ENCODE data around the gene PFDN1. TPM values are rescaled to one million over a fixed set of nuclear protein-coding genes. Genes with fewer than 3 reads are reported as not detected.

Gene PFDN1
- total RNA-seq, 1 experiment from 2014 or later: 71.9 TPM

- H3K9me3 Mint-ChIP-seq (ENCODE audit: low read depth, unreplicated experiment): no peaks in the 10 kb centered on the region
- H3K4me1 Mint-ChIP-seq (ENCODE audit: low read depth, unreplicated experiment): peaks cover 18% of the 10 kb centered on the region
- no peaks in the 10 kb centered on the region for H3K27me3 Mint-ChIP-seq (ENCODE audit: unreplicated experiment)
- peak overlapping the region; percentile 11 for H3K4me3 Mint-ChIP-seq (ENCODE audit: low read depth, unreplicated experiment)
- no TSS peak for BruUV-seq (replicated peaks)
- TF ChIP-seq, protein P1, sequence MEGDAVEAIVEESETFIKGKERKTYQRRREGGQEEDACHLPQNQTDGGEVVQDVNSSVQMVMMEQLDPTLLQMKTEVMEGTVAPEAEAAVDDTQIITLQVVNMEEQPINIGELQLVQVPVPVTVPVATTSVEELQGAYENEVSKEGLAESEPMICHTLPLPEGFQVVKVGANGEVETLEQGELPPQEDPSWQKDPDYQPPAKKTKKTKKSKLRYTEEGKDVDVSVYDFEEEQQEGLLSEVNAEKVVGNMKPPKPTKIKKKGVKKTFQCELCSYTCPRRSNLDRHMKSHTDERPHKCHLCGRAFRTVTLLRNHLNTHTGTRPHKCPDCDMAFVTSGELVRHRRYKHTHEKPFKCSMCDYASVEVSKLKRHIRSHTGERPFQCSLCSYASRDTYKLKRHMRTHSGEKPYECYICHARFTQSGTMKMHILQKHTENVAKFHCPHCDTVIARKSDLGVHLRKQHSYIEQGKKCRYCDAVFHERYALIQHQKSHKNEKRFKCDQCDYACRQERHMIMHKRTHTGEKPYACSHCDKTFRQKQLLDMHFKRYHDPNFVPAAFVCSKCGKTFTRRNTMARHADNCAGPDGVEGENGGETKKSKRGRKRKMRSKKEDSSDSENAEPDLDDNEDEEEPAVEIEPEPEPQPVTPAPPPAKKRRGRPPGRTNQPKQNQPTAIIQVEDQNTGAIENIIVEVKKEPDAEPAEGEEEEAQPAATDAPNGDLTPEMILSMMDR (IDR thresholded peaks at IDR 0.05; ENCODE audit: unreplicated experiment): no peak
- H3K27ac Mint-ChIP-seq (ENCODE audit: unreplicated experiment): peak overlapping the region; percentile 95
- H3K36me3 Mint-ChIP-seq (ENCODE audit: insufficient read depth, unreplicated experiment): peaks cover 47% of the 10 kb centered on the region
- CTCF ChIA-PET: interaction anchor here (0.6 to 3.3 kb wide), 5 partner anchors 14 to 593 kb away, joined by 3 to 10 read pairs (median 5); partner anchors contain the start of gene HBEGF
- intact Hi-C loops (cut with micrococcal nuclease; ENCODE audit: unreplicated experiment): no loop called here
- DNase-seq: no peak
These were observed 44.9 kb downstream of the PFDN1 start for GRCh38 chr5:140258016-140258415.

- Mint-ChIP-seq H3K4me1 (ENCODE audit: low read depth, unreplicated experiment) (peaks cover 21% of the 10 kb centered on the region), H3K4me3 (ENCODE audit: low read depth, unreplicated experiment) (no peak overlapping the region), H3K27me3 (ENCODE audit: unreplicated experiment) (no peaks in the 10 kb centered on the region), H3K36me3 (ENCODE audit: insufficient read depth, unreplicated experiment) (peaks cover 50% of the 10 kb centered on the region), H3K9me3 (ENCODE audit: low read depth, unreplicated experiment) (no peaks in the 10 kb centered on the region), H3K27ac (ENCODE audit: unreplicated experiment) (no peak overlapping the region)
- intact Hi-C loops (cut with micrococcal nuclease; ENCODE audit: unreplicated experiment): no loop called here
- TF ChIP-seq, protein P1 (IDR thresholded peaks at IDR 0.05; ENCODE audit: unreplicated experiment): no peak
- no TSS peak for BruUV-seq (replicated peaks)
- CTCF ChIA-PET: interaction anchor here (0.6 to 3.3 kb wide), 3 partner anchors 88 to 94 kb away, joined by 3 to 10 read pairs (median 3); partner anchors contain the start of gene HBEGF
- no peak for DNase-seq
These were observed 46.2 kb downstream of the PFDN1 start for GRCh38 chr5:140256726-140257125.

DNA sequence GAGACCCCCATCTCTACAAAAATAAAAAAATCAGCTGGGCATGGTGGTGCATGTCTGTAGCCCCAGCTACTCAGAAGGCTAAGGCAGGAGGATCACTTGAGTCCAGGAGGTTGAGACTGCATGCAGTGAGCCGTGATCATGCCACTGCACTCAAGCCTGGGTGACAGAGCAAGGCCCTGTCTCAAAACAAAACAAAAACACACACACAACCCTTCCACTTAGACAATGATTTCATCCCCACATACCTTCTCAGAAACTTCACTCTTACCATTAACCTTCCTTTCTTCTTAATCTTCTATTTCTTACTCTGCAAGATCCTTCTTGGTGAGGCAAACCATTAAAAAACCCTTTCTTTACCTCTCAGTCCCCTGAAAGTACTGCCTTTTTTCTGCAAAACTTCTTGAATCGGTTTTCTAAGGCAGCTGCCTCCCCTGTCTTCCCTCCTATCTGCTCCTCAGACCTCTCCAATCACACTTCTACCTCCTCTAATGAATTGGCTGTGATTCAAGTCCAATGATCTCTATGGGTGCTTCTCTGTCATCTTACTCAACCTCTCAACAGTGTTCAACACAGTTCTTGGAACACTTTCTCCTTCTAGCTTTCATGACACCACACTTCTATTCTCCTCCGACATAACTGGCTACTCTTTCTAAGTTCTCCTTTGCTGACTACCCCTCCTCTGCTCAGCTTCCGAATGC, 47.3 kb downstream of the PFDN1 start:
- DNase-seq: no peak
- CTCF ChIA-PET: interaction anchor here (1.3 to 5.8 kb wide), 3 partner anchors 90 to 91 kb away, joined by 3 to 37 read pairs (median 10); partner anchors contain the start of gene HBEGF
- intact Hi-C loops (cut with micrococcal nuclease; ENCODE audit: unreplicated experiment): no loop called here

DNA sequence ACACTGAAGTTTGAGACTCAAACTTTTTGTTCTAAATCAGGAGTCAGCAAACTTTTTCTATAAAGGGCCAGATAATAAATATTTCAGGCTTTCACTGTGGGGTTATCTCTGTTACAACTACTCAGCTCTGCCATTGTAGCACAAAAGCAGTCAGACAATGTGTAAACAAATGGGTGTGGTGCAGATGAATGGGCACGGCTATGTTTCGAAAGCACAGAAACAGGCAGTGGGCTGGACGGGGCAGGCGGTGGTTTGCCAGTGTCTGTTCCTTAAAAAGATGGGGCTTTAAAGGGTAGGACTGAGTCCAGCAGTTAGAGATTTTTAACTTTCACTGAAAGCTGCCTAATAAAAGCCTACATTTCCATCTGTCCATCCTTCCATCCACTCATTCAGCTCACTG, 48.9 kb downstream of the PFDN1 start:
- Mint-ChIP-seq H3K9me3 (ENCODE audit: low read depth, unreplicated experiment) (no peaks in the 10 kb centered on the region), H3K36me3 (ENCODE audit: insufficient read depth, unreplicated experiment) (peaks cover 49% of the 10 kb centered on the region), H3K27ac (ENCODE audit: unreplicated experiment) (no peak overlapping the region), H3K27me3 (ENCODE audit: unreplicated experiment) (no peaks in the 10 kb centered on the region), H3K4me1 (ENCODE audit: low read depth, unreplicated experiment) (peaks cover 26% of the 10 kb centered on the region), H3K4me3 (ENCODE audit: low read depth, unreplicated experiment) (no peak overlapping the region)
- intact Hi-C loops (cut with micrococcal nuclease; ENCODE audit: unreplicated experiment): no loop called here
- CTCF ChIA-PET: interaction anchor here (0.6 to 5.8 kb wide), 5 partner anchors 10 to 92 kb away, joined by 3 to 37 read pairs (median 5); partner anchors contain the start of gene HBEGF
- TF ChIP-seq, protein P1 (IDR thresholded peaks at IDR 0.05; ENCODE audit: unreplicated experiment): no peak
- no TSS peak for BruUV-seq (replicated peaks)
- peak; percentile 58 for DNase-seq

More for the DNA sequence above, 47.3 kb downstream of the PFDN1 start:
- Mint-ChIP-seq H3K27ac (ENCODE audit: unreplicated experiment) (no peak overlapping the region), H3K27me3 (ENCODE audit: unreplicated experiment) (no peaks in the 10 kb centered on the region), H3K9me3 (ENCODE audit: low read depth, unreplicated experiment) (no peaks in the 10 kb centered on the region), H3K4me1 (ENCODE audit: low read depth, unreplicated experiment) (peaks cover 17% of the 10 kb centered on the region), H3K36me3 (ENCODE audit: insufficient read depth, unreplicated experiment) (peaks cover 46% of the 10 kb centered on the region), H3K4me3 (ENCODE audit: low read depth, unreplicated experiment) (no peak overlapping the region)
- TF ChIP-seq, protein P1 (IDR thresholded peaks at IDR 0.05; ENCODE audit: unreplicated experiment): no peak
- no TSS peak for BruUV-seq (replicated peaks)

Data from Calu3 (cell line).